HG03520 (cell line): ENCODE results near the gene GRSF1.
A peak's percentile ranks its signal among the peaks of the same experiment; 100 is the strongest.
"Not testable (repeated sequence)": the region's sequence is repeated elsewhere in the genome, so short reads cannot be mapped to it uniquely, and the experiment has no call there.

ENCODE experiments used
- ATAC-seq: cut with Tn5 transposase; IDR thresholded peaks from one replicate; pipeline ENCODE4 v1.9.1; 2021; ENCODE audit warnings: mild to moderate bottlenecking, moderate library complexity; ENCODE audit not compliant: unreplicated experiment

GRSF1 gene

DNA sequence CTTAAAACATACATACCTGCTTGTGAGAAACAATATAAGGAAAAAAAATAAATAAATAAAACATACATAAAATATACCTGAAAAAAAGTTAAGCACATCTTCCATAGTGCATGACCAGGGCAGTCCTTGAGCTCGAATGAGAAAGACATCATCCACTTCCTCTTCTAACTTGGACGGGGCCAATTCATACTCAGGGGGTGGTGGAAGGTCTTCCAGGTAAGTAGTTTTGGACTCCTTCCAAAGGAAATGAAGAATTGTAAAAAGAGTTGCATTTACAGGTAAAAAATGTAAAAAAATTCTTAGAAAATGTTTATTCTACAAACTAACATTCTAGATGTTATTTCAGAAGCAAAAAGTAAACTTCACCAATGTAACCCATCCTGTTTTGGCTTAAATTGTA, 3.6 kb downstream of the GRSF1 start:
- no peak for ATAC-seq

- ATAC-seq, result no peak
Measured at GRCh38 chr4:70833675-70834074, 6.0 kb downstream of the GRSF1 start.

- ATAC-seq, result no peak
Measured at GRCh38 chr4:70831293-70831692, 8.4 kb downstream of the GRSF1 start.

DNA sequence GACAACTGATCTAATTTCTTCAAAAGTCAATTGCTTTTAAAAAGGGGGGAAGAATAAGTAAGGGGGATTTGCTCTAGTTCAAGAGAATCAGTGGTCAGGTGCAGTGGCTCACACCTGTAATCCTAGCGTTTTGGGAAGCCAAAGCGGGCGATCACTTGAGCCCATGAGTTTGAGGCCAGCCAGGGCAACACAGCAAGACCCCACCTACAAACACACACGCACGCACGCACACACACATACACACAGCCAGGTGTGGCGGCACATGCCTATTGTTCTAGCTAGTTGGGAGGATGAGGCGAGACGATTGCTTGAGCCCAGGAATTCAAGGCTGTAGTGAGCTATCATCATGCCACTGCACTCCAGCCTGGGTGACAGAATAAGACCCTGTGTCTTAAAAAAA, 9.6 kb downstream of the GRSF1 start:
- no peak for ATAC-seq

DNA sequence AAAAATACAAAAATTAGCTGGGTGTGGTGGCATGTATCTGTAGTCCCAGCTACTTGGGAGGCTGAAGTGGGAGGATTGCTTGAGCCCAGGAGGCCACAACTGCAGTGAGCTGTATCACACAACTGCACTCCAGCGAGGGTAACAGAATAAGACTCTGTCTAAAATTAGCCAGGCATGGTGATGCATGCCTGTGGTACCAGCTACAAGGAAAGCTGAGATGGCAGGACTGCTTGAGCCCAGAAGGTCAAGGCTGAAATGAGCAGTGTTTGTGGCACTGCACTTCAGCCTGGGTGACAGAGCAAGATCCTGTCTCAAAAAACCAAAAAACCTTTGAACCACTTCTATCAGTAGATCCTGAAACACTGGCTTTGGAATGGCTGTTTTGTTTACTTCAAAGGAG, 10.2 kb downstream of the GRSF1 start:
- no peak for ATAC-seq

- no peak for ATAC-seq
Measured at GRCh38 chr4:70829015-70829414, 10.7 kb downstream of the GRSF1 start.

DNA sequence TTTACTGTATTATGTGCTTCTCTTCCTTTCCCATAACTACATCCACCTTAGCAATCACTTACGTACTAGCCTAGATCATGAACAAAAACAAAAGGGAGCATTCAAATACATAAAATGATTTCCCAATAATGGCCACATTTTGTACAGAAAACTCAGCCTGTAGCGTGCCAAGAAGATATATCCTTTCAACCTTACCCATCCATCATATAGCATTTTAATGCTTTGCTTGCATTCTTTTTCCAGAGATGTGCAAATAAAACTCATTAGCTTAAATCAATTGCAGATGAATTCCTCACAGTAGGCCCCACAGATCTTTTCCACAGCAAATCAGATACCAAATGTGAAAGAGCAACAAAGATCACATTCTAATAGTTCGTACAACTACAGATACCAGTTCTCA, 20.8 kb downstream of the GRSF1 start:
- ATAC-seq, result no peak

DNA sequence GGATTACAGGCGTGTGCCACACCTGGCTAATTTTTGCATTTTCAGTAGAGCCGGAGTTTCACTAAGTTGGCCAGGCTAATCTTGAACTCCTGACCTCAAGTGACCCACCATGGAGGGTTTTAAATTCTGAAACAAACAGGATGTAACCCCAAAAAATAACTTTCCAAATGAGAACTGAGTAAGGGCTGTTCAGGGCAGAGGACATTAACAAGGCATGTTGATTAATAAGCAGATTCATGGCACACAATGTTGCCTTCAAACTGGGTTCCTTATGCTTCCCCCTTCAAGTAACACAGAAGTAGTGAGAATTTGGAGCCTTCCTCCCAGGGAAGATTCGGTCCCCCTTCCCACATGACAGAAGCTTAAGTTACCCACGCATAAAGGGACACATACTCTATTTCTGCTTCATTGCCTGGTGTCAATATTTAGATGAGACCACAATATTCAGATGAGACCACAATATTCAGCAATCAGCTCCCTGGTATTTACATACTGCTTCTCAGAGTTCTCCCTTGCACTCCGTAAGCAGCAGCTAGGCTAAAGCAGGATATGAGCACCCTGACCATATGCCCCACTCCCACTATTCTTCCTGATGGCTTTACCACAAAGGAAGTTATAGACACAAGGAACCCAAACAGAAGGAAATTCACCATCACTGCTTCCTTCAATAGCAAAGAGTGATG, 21.4 kb downstream of the GRSF1 start:
- ATAC-seq, result no peak

DNA sequence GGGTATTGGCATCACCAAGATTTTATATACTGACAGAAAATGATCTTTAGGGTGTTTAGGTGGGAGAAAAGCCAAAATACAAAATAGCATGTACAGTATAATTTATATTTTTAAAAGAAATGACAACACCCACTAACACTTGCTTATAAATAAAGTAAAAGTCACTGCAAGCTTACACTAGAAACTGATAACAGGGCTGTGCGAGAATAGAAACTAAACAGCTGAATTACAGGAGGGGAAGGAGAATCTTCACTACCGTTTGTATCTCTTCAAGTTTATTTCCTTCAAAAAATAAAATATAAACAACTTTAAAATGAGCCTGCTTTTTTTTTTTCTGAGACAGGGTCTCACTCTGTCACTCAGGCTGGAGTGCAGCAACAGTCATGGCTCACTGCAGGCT, 22.8 kb downstream of the GRSF1 start:
- no peak for ATAC-seq

GRCh38 chr4:70815370-70815769, 24.3 kb downstream of the GRSF1 start:
- ATAC-seq, result no peak

- no peak for ATAC-seq
Measured at GRCh38 chr4:70808151-70808550, 31.5 kb downstream of the GRSF1 start.

DNA sequence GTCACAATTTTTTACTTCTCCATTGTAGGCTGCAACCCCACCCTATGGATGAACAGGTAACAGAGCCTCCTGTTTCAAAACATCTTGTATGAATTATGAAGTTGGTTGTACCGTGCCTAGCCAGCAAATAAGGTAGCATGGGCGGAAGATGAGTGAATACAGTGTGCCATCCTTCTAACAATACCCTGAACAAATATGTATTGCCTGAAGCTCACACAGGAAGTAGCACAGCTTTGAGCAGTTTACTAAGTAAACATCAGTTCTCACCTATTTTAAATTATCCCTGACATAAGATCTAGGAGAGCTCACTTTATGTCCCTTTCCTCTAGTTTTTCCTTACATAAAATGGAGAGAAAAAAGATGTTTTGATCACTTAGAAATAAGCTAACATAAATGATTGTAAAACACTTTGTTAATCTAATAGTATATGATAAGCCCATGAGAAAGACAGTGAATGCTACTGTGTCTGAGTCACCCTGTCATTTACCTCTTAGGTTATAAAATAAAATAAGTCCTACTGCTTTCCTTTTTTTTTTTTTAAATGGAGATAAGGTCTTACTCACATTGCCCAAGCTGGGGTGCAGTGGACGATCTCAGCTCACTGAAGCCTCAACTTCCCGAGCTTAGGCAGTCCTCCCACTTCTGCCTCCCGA, 36.6 kb downstream of the GRSF1 start:
- ATAC-seq, result no peak

- peak; percentile 56 for ATAC-seq
Measured at GRCh38 chr4:70801265-70801809, 38.4 kb downstream of the GRSF1 start.

GRCh38 chr4:70793626-70794025, 46.1 kb downstream of the GRSF1 start:
- no peak for ATAC-seq

- ATAC-seq, result no peak
Measured at GRCh38 chr4:70788733-70789132, 51.0 kb downstream of the GRSF1 start.

GRCh38 chr4:70787496-70787895, 52.2 kb downstream of the GRSF1 start:
- no peak for ATAC-seq

- ATAC-seq, result no peak
Measured at GRCh38 chr4:70783096-70783495, 56.6 kb downstream of the GRSF1 start.

GRCh38 chr4:70778888-70779422, 60.7 kb downstream of the GRSF1 start:
- no peak for ATAC-seq

DNA sequence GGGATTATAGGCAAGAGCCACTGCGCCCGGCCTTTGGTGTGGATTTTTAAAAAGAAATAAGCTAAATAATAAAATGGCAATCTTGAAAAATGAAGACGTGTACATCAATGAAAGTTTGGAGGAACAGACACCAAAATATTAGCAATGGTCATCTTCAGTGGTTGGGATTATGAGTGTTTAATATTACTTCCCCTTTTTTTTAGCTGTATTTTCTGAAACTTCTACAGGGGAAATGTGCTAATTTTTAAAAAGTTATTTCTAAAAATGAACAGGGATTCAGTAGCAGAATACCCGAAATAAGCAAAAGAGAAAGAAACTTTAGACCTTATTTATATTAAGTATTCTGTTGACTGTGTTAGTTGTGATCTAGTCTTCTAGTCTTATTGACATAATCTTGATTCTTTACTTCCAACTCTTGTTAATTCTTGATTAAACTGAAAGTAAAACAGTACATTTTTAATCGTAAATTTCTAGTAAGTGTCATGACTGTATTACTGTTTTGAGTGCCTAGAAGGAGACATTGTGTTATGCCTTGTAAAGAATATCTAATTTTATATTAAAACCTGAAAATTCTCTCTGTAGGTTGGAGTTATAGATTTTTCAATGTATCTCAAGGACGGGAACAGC, 66.6 kb downstream of the GRSF1 start:
- ATAC-seq, result no peak

DNA sequence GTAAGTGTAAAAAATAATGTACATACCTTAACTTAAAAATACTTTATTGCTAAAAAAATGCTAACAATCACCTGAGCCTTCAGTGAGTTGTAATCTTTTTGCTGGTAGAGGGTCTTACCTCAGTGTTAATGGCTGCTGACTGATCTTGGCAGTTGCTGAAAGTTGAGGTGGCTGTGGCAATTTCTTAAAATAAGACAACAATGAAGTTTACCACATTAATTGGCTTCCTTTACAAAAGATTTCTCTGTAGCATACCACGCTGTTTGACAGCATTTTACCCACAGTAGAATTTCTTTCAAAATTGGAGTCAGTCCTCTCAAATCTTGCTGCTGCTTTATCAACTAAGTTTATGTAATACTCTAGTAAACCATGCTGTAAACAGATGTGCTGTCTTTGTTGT, 70.3 kb downstream of the GRSF1 start:
- not testable (repeated sequence) for ATAC-seq

DNA sequence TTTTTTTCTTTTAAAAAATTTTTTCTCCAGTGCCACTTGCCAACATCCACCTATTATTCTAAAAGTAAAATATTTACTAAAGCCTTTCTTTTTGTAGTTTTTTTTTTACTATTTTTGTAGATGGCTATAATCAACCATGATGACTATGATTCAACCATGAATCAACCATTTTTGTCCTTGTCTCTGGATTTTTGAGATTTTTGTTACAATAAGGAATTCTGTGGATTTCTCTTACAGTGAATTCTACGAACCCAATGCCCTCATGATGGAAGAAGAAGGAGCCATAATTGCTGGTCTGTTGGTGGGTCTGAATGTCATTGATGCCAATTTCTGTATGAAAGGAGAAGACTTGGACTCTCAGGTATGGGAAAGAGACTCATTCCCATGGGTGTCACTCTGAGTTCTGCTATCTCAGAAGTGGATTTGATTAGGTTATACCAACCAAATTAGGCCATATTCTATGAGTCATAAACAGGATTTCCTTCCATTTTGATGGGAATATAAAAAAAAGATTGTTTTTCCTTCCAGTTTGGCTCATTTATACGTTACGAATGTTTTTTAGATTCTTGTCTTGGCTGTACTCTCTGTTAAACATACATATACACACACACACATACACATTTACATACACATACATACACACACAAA, 71.3 kb downstream of the GRSF1 start:
- ATAC-seq, result no peak
